ENCODE results near the gene CACNA1A. TPM values are rescaled to one million over a fixed set of nuclear protein-coding genes. Genes with fewer than 3 reads are reported as not detected.
"Not testable (repeated sequence)": the region's sequence is repeated elsewhere in the genome, so short reads cannot be mapped to it uniquely, and the experiment has no call there.

The CACNA1A gene
- total RNA-seq, 1 donor, result 42.8 TPM

DNA sequence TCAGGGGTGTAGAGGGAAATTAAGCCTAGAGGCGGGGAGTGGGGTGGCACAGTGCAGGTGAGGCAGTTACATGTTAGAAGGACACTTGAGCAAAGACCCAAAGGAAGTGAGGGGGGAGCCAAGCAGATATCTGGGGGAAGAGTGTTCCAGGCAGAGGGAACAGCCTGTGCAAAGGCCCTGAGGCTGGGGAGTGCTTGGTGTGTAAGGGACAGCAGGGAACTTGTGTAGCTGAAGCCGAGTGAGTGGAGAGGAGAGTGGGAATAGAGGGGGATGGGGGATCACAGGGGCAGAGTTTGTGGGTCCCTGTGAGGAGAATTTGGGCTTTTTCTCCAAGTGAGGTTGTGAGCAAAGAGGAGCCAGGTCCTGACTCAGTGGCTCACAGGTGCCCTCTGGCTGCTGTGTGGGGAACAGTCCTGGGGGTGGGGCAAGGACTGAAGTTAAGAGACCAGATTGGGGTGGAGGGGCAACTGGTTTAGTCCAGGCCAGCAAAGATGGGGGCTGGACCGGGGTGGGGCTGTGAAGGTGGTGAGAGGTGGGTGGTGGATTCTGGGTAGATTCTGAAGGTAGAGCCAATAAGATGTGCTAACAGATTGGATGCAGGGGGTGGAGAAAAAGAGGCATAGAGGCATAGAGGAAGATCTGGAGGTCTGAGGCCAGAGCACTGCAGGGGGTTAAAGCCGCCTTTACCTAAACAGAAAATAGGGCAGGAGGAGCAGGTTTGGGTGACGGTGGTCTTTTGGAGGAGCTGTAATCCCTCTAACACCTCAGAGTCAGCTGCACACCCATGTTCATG, 75.3 kb downstream of the CACNA1A start:
- TF ChIP-seq, protein P1, sequence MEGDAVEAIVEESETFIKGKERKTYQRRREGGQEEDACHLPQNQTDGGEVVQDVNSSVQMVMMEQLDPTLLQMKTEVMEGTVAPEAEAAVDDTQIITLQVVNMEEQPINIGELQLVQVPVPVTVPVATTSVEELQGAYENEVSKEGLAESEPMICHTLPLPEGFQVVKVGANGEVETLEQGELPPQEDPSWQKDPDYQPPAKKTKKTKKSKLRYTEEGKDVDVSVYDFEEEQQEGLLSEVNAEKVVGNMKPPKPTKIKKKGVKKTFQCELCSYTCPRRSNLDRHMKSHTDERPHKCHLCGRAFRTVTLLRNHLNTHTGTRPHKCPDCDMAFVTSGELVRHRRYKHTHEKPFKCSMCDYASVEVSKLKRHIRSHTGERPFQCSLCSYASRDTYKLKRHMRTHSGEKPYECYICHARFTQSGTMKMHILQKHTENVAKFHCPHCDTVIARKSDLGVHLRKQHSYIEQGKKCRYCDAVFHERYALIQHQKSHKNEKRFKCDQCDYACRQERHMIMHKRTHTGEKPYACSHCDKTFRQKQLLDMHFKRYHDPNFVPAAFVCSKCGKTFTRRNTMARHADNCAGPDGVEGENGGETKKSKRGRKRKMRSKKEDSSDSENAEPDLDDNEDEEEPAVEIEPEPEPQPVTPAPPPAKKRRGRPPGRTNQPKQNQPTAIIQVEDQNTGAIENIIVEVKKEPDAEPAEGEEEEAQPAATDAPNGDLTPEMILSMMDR (IDR thresholded peaks at IDR 0.05; ENCODE audit: insufficient read depth, low read length), result peak; percentile 91
- DNase-seq (ENCODE audit: low read depth), result peak; percentile 51
- H3K4me3 ChIP-seq (ENCODE audit: low read depth, low read length), result no peak overlapping the region

DNA sequence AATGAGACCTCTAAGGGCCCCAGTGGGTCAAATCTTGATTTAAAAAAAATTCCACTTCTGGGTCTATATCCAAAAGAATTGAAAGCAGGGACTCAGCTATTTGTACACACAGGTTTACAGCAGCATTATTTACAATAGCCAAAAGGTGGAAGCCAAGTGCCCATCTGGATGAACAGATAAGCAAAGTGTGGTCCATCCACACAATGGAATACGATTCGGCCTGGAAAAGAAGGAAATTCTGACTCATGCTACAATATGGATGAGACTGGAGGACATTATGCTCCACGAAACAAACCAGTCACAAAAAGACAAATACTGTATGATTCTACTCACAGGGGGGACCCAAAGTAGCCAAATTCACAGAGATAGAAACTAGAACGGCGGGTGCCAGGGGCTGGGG, 76.7 kb downstream of the CACNA1A start:
- TF ChIP-seq, protein P1 (IDR thresholded peaks at IDR 0.05; ENCODE audit: insufficient read depth, low read length), result no peak
- peak; percentile 43 for DNase-seq (ENCODE audit: low read depth)
- H3K4me3 ChIP-seq (ENCODE audit: low read depth, low read length), result no peak overlapping the region

DNA sequence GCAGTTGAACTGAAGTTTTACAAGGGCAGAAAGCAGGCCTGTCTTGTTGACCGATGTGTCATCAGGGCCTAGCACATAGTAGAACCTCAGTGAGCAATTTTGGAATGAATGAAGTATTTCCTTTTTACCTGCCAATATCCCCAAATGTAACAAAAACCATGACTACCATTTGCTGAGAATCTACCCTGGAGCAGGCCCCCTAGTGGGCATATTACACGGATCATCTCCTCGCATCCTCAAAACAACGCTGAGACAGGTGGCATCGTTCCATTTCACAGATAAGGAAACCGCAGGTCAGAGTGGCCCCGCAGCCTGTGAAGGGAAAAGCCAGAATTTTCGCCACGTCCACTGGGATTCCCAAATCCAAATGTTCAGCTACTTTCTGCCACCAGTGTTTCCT, 77.9 kb downstream of the CACNA1A start:
- DNase-seq (ENCODE audit: low read depth), result peak; percentile 25
- H3K4me3 ChIP-seq (ENCODE audit: low read depth, low read length), result no peak overlapping the region

DNA sequence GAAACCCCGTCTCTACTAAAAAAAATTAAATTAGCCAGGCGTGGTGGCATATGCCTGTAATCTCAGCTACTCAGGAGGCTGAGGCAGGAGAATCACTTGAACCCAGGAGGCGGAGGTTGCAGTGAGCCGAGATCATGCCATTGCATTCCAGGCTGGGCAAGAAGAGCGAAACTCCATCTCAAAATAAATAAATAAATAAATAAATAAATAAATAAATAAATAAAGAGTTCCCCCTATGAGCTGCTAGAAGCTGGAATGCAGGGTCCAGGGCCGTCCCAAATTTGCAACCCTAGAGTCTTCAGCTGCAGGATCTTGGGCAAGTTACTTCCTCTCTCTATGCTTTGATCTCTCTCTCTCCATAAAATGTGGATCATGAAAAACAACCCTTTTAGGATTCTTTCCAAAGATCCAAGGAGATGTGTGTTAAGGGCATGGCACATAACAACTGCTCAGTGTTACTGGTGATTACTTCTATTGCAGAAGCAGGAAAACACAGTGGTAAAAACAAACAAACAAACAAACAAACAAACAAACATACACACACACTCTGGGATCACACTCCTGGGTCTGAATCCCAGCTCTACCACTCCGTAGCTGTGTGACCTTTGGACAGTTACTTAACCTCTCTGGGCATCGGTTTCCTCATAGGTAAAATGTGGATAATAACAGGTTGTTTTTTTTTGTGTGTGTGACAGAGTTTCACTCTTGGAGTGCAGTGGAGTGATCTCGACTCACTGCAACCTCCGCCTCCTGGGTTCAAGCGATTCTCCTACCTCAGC, 78.8 kb downstream of the CACNA1A start:
- TF ChIP-seq, protein P1 (IDR thresholded peaks at IDR 0.05; ENCODE audit: insufficient read depth, low read length), result no peak
- H3K4me3 ChIP-seq (ENCODE audit: low read depth, low read length), result no peak overlapping the region
- DNase-seq (ENCODE audit: low read depth), result no peak

More for the DNA sequence above, 77.9 kb downstream of the CACNA1A start:
- TF ChIP-seq, protein P1 (IDR thresholded peaks at IDR 0.05; ENCODE audit: insufficient read depth, low read length), result peak; percentile 63

DNA sequence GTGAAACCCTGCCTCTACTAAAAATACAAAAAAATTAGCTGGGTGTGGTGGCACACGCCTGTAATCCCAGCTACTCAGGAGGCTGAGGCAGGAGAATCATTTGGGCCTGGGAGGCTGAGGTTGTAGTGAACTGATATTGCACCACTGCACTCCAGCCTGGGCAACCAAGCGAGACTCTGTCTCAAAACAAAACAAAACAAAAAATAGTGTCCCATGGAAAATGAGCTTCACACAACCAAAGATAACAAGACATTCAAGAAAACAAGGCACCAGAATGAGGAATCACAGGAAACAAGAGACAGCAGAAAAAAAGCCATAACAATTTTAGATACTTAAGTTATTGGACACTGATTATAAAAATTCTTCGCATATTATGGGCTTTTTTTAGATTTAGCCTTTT, 80.4 kb downstream of the CACNA1A start:
- H3K4me3 ChIP-seq (ENCODE audit: low read depth, low read length); DNase-seq (ENCODE audit: low read depth): not testable (repeated sequence)

DNA sequence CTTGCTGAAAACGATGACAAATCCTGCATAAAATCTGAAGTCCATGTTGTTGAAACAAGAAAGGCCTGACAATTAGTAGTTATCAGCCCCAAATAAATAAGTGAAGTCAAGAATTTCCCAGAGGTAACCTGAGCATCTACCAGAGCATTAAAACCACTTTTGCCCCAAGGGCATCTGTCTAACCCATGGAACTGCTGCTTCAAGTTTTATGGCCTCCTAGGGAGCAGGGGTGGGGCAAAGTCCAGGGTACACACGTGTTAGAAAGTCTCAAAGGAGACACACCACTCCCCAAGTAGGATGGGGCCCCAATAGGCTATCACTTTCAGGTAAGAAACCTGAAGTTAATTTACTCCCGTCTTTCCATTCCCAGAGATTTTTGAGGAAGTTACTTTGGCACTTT, 81.1 kb downstream of the CACNA1A start:
- TF ChIP-seq, protein P1 (IDR thresholded peaks at IDR 0.05; ENCODE audit: insufficient read depth, low read length), result no peak
- no peak overlapping the region for H3K4me3 ChIP-seq (ENCODE audit: low read depth, low read length)
- no peak for DNase-seq (ENCODE audit: low read depth)

DNA sequence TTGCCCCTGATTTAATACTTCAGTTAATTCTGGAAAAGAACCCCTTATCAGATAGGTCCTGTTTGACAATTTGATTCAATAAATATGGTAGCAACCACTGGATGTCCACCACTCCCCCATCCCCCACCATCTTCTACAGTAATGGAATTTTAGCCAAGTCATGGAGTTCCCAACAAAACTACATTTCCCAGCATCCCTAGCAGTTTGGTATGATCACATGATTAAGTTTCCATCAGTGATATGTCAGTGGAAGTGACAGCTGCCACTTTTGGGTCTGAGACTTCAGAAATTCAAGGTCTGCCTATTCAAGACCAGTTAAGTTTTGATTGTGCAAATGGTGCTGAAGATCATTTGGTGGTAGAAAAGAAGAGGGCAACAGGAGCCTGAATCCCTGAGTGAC, 85.5 kb downstream of the CACNA1A start:
- TF ChIP-seq, protein P1 (IDR thresholded peaks at IDR 0.05; ENCODE audit: insufficient read depth, low read length), result no peak
- H3K4me3 ChIP-seq (ENCODE audit: low read depth, low read length), result no peak overlapping the region
- no peak for DNase-seq (ENCODE audit: low read depth)

All from fibroblast of the aortic adventitia (primary cell).